Coronary artery (tissue), 2 donors: Measurements from ENCODE around the gene RHOT1.
"Not testable (repeated sequence)": the region's sequence is repeated elsewhere in the genome, so short reads cannot be mapped to it uniquely, and the experiment has no call there.

Experiments used
- DNase-seq: peaks from one replicate; pipeline ENCODE4 v3.0.0-alpha.2; 2017; ENCODE audit warnings: low spot score
- H3K27ac ChIP-seq, 2 donors: fragments of 200-600 bp; sonication (generic); one replicate each; pipeline ENCODE4 v1.5.1; 2016 to 2019
- H3K4me3 ChIP-seq: fragments of 200-600 bp; sonication (generic); 2 replicates; pipeline ENCODE4 v1.5.1; 2016; ENCODE audit warnings: mild to moderate bottlenecking, moderate library complexity
- CTCF ChIP-seq: fragments of 200-600 bp; sonication (generic); IDR thresholded peaks from one replicate; pipeline ENCODE4 v1.5.1; 2019; ENCODE audit warnings: antibody characterized with exemption

The RHOT1 gene

GRCh38 chr17:32141258-32141657, 1.0 kb upstream of the RHOT1 start:
- H3K4me3 ChIP-seq: peak overlapping the region; percentile 90
- no peak for DNase-seq
- H3K27ac ChIP-seq: peak overlapping the region; percentile 74 to 90
- no peak for TF ChIP-seq CTCF

- no peak for DNase-seq
- Histone ChIP-seq H3K27ac (peak overlapping the region; percentile 74 to 90), H3K4me3 (peak overlapping the region; percentile 90)
- no peak for TF ChIP-seq CTCF
These were observed 644 bp upstream of the RHOT1 start for GRCh38 chr17:32141679-32142037.

GRCh38 chr17:32142857-32143526, 690 bp downstream of the RHOT1 start:
- Histone ChIP-seq H3K27ac (peak overlapping the region; percentile 74 to 90), H3K4me3 (peak overlapping the region; percentile 90)
- no peak for TF ChIP-seq CTCF
- peak; percentile 77 for DNase-seq

- peak overlapping the region; percentile 90 for H3K4me3 ChIP-seq
- no peak overlapping the region for H3K27ac ChIP-seq
- no peak for TF ChIP-seq CTCF
- no peak for DNase-seq
These were observed 1.2 kb downstream of the RHOT1 start for GRCh38 chr17:32143527-32143870.

GRCh38 chr17:32144442-32144841, 2.1 kb downstream of the RHOT1 start:
- not testable (repeated sequence) for H3K27ac ChIP-seq, DNase-seq, H3K4me3 ChIP-seq

GRCh38 chr17:32148351-32148750, 6.0 kb downstream of the RHOT1 start:
- no peak overlapping the region for H3K4me3 ChIP-seq
- no peak for DNase-seq
- H3K27ac ChIP-seq: no peak overlapping the region
- TF ChIP-seq CTCF: no peak

GRCh38 chr17:32150358-32150757, 8.1 kb downstream of the RHOT1 start:
- H3K27ac ChIP-seq: no peak overlapping the region
- no peak for DNase-seq
- no peak overlapping the region for H3K4me3 ChIP-seq
- TF ChIP-seq CTCF: no peak

- no peak for TF ChIP-seq CTCF
- DNase-seq: no peak
- Histone ChIP-seq H3K4me3 (no peak overlapping the region), H3K27ac (no peak overlapping the region)
These were observed 9.8 kb downstream of the RHOT1 start for GRCh38 chr17:32152130-32152529.
